Central memory CD4-positive, alpha-beta T cell (primary cell): ENCODE results near the gene SNIP1.
A peak's percentile ranks its signal among the peaks of the same experiment; 100 is the strongest.
"Not testable (repeated sequence)": the region's sequence is repeated elsewhere in the genome, so short reads cannot be mapped to it uniquely, and the experiment has no call there.

ENCODE experiments used
- DNase-seq: peaks from one replicate; pipeline ENCODE4 v3.0.0; 2022
- total RNA-seq, 3 experiments: gene quantifications; one replicate each; lab custom pipeline; 2026; lab: John Stamatoyannopoulos, UW

Gene SNIP1, protein sequence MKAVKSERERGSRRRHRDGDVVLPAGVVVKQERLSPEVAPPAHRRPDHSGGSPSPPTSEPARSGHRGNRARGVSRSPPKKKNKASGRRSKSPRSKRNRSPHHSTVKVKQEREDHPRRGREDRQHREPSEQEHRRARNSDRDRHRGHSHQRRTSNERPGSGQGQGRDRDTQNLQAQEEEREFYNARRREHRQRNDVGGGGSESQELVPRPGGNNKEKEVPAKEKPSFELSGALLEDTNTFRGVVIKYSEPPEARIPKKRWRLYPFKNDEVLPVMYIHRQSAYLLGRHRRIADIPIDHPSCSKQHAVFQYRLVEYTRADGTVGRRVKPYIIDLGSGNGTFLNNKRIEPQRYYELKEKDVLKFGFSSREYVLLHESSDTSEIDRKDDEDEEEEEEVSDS
- total RNA-seq, result 50.7 to 59.3 (median 53.4) reads per million in 3 experiments

DNA sequence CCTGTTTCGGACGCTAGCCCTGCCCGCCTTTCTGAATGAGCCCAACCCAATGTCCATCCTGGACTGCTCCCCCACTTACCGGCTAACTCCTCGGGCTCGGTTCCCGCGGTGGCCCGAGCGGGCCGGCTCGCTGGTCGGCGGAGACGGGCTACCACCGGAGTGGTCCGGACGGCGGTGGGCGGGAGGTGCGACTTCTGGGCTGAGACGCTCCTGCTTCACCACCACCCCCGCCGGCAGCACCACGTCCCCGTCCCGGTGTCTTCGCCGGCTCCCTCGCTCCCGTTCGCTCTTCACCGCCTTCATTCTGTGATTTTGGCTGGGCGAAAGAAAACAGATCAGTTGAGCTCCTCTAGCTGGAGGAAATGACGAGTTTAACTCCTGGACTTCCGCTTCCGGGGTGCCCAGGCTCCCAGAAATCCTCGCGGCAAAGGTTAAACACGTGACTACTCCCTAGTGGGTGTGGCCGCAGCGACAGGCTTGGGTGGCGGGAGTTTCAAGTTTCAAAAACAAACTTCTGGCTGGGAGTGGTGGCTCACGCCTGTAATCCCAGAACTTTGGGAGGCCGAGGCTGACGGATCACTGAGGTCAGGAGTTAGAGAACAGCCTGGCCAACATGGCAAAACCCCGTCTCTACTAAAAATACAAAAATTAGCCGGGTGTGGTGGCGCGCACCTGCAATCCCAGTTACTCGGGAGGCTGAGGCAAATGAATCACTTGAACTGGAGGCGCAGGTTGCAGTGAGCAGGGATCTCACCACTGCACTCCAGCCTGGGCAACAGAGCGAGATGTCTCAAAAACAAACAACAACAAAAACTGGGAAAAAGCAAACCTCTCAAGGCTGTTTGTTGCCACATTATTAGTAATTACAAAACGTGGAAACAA, at the start of gene SNIP1:
Gene SNIP1, minus strand, starts transcription at position 367 of the 882 bp plus-strand sequence. Its CDS starts 64 bp downstream, at position 303.
- DNase-seq, result peak; percentile 91

DNA sequence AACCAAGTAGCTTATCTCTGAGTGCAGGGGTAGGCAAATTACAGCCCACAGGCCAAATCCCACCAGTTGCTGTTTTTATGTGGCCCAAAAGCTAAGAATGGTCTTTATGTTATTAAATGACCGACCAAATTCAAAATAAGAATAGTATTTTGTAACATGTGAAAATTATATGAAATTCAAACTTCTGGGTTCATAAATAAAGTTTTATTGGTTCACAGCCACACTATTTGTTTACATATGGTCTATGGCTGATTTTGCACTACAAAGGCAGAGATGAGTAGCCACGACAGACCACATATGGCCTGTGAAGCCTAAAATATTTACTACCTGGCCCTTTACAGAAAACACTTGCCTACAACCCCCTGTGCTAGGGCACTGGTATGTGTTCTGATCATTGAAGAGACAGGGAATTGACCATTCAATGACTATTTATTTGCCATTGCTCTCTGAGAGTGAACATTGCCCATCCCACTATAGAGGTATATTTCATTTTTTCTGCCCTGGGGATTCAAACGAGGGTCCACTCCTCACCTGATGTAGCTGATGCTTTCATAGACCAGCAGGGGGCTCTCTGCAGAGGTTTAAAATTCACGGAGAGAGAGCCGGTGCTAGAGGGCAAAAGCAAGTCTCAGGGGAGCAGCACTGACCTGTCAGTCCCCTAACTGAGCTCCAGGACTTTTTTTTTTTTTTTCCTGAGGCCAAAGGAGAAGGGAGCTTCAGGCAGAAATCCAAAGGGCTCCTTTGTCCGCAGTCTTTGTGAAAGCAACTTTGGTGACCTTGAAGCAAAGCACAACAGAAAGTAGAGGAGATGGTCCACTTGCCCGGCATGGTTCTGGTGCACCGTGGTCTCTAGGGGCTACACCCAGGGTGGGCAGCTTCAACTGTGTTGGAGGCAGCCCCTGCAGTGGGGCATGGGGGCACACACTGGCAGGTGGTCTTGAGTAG, 48.9 kb upstream of the SNIP1 start:
- DNase-seq, result peak; percentile 47

DNA sequence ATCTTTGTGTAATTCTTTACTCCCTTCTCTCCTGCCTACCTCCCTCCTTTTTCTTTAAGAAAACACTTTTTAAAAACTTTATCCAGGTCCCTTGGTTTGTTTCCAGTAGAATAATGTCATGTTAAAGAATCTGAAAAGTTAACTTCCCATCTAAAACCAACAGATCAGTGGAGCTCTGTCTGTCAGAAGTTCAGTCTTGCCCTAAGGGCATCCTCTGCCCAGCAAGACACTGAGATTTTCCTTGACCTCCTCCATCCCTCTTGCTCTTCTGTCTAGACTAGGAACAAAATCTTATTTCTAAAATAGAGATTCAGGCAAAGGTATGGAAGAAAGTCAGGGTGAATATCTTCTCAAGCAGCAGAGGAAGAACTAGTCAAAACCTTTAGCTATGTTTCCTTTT, 47.3 kb upstream of the SNIP1 start:
- DNase-seq, result no peak

DNA sequence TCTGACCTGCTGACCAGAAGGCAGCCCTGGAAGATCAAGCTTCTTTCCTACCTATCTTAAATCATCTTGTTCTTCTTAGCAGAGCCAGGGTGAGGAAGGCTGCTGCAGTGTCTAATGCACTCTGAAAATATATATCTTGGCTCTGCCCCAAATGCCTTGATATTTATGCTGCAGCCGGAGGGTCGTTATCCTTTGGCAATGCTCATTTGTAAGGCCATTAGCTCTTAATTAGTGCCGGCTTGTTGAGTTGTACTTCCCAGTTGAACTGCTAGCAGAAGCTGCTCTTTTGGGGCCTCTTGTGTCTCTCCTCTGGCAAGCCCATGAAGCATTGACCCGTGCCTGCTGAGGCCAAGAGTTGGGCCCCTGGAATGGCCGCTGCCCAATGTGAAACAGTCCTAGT, 45.8 kb upstream of the SNIP1 start:
- no peak for DNase-seq

DNA sequence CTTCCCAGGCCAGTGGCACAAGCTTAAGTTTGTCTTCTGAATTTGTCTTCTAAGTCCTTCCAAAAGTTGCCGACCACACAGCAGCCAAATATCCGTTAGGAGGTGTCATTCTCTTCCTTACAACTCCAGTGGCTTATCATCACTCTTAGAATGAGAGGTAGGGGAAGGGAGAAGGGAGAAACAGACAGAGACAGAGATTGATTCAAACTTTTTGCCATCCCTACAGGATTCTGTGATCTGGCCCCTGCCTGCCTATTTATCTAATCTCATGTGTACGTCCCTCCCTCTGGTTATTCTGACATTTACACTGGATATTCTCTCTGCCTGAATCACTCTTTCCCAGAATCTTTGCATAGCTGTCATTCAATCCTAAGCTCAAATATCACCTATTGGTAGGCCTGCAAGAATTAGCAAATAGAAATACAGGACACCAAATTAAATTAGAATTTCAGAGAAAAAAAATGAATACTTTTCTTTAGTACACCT, 42.1 kb upstream of the SNIP1 start:
- no peak for DNase-seq

DNA sequence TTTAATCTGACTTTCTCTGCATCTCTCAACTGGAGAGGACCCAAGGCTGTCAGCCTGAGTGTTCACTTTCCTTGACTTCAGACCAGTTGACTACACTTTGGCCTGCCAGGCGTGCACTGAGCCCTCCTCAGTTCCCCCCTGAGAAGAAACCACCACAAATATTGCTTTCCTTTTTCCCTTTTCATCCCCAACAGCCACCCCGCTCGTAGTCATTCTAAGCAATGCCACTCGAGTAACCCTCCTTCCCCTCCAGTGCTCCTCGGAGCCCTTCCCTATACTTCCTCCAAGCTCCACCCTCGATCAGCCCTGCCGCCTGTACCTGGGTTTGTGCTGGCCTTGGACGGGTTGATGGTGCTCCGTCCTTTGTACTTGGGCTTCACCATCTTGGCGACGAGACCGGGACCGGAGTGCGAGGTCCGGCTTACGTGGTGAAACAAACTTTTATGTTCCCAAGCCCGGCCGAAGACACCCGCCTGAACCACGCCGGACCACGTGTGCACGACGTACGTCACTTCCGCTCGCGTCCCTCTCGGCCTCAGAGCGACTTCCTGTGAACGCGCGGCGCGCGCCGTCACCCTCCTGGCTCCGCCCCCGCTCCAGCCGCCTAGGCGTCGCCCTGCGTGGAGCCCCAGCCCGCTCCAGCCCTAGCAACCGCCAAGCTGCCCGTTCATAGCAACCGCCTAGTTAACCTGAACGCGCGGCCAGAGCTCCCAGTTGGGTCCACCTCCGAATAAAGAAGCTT, 41.5 kb upstream of the SNIP1 start, which contains the start of gene GNL2:
Gene GNL2, minus strand, starts transcription at position 498 of the 742 bp plus-strand sequence. Its CDS starts 115 bp downstream, at position 383.
- peak; percentile 95 for DNase-seq

DNA sequence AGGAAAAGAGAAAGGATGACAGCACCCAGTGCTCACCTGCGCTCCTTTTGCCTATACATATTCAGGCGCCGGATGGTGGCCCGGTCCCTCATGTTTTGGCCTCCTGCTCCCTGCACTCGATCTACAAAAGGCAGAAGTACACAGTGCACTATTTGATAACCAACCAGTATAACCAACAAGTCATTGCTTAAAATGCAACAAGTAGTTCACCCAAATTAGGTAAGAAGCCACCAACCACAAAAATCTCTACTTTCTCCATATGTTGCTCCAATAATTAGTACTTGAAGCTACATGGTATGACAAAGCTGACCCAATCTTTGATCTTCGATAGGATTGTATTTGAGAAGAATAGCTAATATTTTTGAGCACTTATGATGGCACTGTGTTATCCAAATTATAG, 39.6 kb upstream of the SNIP1 start:
- DNase-seq, result no peak

DNA sequence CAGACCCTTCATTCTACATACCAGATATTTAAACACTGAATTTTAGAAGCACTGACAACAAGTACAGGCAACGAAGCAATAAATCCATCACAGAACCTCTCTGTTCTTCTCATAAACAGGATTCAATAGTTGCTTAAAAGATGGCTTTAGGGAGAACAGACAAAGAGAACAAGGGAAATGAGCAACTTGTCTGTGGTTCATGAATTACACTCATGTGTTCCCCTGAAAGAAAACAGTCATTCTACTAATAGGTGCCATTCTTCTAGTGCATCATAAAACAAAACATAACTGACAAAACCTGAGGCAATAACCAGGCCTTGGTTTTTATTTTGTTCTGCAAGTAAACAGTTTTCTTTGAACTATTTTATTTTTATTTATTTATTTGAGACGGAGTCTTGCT, 34.8 kb upstream of the SNIP1 start:
- DNase-seq, result no peak

DNA sequence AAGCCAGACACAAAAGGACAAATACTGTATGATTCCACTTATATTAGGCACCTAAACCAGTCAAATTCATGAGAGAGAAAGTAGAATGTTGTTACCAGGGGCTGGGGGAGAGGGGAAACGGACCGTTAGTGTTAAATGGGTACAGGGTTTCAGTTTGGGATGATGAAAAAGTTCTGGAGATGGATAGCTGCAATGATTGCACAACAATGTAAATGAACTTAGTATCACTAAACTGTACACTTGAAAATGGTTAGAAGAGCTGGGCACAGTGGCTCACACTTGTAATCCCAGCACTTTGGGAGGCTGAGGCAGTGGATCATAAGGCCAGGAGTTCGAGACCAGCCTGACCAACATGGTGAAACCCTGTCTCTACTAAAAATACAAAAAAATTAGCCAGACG, 30.5 kb upstream of the SNIP1 start:
- not testable (repeated sequence) for DNase-seq

DNA sequence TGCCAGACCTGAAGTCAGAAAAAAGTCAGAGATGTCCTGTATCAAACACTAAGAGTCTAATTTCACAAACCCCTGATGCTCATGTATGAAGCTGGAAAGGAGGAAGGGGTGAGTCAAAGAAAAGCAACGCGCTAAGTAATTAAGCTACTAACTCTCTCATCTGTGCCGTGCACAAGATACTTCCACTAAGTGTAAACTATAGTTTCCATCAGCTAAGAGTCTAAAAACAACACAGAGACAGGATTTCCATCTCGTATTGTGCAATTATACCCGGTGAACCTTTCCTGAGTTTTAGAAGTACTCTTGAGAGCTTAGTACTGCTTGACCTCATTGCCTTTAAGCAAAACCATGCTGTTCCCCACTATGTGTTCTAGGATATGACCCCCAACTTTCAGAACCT, 21.6 kb upstream of the SNIP1 start:
- DNase-seq, result no peak

DNA sequence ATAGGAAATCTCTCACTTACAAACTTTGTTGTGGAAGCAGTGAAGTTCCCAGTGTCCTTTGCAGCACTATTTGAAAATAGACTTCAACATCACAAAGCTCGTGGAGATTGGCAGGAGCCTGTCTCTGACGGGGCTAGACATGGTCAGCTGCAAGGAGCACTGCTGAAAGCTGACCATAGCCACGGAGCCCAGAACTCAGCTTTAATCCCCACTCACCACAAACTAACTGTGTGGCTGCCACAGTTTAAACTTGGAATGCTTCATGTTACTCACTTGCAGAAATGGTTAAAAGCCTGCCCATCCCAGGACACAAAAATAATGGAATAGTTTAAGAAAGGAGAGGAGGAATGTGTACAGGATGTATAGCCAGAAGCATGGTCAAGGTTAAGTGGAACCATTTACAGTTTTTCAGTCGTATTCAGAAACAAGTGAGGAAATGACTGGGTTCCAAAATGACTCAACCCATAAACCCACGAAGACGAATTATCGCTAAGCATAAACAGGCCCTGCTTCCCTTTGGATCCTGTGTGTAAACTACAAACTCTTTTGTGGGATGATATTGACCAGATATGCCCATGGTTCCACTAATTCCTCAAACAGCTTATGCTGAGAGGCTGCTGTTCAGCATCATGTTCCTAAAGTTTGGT, 20.9 kb upstream of the SNIP1 start:
- no peak for DNase-seq

DNA sequence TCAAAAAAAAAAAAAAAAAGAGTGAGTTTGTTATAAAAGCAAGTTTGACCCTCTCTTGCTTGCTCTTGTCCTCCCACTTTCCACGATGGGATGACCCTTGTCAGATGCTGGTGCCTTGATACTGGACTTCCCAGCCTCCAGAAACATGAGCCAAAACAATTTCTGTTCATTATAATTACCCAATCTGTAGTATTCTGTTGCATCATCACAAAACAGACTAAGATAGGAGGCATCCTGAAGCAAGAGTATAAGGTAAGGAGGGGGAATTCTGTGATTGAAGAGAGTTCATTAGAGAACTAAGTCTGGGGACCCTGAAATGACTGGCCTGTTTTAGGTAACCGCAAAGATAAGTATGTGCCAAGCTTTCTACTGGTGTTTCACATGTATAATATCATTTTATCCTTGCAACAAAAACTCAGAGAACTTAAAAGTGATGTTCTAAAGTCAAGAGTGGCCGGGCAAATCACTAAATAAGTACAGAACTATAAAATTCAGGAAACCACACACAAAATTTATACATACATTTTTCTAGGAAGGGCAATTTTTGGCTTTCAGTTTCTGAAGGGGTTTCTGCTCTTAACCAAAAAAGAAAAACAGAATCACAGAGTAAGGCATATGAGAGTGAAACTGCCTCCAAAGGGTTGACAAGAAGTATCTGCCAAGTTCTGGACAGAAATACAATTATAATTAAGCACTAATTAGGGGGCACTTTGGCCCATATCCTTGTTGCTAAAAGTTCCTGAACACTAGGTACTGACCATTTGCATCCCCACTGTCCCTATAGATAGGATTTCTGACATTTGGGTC, 16.6 kb upstream of the SNIP1 start:
- no peak for DNase-seq

DNA sequence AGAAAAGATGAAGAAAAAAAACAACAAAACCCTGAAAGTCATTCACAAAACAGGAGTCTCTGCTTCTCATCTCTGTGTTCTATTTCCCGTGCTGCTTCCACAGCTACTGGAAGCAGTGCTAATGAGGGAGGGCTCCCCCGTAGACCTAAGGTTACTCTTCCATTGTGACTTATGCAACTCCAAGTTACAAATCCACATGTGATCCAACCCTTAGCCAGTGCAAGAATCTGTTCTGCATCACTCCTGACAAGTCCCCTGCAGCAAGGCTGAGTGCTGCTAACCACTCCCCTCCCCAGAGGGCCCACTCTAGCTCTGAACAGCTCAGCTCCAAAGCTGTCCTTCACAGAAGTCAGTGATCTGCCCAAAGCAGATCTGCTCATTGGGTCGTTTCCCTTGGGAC, 12.9 kb upstream of the SNIP1 start:
- no peak for DNase-seq

DNA sequence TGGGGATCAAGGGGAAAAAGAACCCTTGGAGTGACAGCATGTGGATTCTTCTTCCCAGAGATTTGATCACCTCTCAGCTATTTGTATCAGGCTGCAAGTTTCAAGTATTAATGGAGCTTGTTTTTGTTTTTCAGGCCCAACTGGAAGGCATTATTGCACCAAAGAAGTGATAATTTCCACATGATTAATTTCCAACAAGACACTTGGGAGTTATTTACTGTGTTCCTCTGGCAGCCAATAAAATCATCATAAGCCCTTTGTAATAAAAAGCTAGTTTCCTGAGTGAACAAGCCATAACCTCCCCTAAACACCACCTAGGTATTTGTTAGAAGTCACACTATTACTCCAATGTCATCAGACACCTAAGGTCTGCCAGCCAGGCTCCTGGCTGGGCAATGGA, 10.8 kb upstream of the SNIP1 start:
- no peak for DNase-seq

DNA sequence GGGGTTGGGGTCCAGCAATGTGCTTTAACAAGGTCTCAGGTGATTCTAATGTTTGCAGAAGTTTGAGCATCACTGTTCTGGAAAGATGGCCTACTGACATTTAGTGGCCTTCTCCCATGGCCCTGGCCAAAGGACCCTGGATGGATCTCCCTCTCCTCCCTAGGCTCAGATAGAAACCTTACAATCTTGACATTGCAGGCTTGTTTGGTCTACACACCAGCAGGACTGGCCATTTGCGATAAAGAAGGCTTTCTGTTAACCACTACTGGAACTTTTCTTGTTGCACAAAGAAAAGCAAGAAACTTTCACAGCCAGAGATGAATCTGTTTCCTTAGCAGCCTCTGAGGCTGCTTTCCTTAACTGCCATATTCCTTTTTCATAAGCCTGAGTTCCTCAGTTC, 8.9 kb upstream of the SNIP1 start:
- DNase-seq, result no peak

DNA sequence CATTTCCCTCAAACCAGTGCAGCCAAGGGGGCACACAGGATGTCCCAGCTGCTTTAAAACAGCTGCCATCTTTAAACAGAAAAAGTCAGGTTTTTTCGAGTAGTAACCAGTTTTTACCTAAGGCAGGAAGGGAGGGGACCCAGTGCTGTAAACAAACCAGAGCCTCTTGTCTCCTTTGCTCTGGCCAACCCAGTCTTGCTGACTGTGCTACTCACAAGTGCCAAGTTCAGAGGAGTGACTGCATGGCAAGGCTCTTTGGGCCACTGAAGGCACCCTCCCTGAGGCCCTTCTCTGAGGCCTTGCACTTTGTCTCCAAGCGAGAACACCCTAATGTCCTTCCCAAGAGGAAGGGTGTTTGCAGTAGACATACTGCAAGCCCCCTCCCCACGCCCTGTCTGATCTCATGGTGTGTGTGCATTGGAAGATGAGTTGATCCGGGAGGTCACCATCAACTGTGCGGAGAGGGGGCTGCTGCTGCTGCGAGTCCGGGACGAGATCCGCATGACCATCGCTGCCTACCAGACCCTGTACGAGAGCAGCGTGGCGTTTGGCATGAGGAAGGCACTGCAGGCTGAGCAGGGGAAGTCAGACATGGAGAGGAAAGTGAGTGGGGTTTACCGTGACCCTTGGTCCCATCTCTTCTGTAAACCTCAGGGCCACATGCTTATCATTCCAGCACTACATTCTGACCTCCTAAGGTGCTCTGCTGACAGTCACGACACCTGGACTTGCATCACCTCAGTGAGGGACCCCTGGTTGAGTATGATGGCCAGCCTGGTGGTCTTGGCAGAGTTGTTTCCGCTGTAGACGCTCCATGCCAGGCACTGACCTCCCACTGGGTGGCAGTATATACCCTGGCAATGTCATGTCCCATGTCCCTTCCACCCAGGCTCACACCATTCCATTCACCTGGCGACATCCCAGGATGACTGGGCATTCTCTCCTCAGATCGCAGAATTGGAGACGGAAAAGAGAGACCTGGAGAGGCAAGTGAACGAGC, 7.3 kb upstream of the SNIP1 start:
- DNase-seq, result peak; percentile 5

DNA sequence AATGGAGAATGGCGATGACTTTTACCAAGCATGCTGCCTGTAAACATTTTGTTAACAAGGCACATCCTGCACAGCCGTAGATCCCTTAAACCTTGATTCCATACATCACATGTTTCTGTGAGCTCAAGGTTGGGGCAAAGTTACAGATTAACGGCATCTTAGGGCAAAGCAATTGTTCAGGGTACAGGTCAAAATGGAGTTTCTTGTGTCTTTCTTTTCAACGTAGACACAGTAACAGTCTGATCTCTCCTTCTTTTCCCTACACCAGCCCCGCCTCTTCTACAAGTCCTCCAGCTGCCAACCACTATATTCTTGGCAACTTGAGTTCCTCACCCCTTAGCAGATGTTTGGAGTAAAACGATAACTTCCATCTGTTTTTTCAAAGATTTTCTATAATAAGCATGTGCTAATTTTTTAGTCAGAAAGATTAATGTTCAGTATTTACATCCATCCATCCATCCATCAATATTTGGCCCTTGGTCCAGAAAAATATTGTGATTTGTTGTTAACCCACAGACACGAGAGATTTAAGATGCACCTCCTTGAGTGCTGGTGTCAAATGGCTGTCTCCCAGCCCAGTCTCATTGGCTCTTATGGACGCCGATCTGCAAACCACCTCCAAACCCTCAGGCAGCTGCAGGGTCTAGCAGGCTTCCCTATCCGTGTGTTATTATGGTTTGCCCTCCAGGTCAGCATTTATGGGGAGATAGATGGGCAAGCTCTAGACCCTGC, 6.5 kb upstream of the SNIP1 start:
- DNase-seq, result no peak

DNA sequence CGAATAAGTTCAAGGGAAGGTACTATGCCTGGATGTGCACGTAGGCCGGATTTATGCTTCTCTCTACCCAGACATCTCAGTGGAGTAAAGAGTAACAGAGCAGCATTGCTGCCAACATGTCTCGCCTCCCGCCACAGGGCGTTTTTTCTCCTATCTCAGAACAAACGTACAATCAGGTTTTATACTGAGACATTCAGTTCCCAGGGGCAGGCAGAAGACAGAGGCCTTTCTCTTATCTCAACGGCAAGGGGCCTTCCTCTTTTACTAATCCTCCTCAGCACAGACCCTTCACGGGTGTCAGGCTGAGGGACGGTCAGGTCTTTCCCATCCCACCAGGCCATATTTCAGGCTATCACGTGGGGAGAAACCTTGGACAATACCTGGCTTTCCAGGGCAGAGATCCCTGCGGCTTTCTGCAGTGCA, 5.9 kb upstream of the SNIP1 start:
- not testable (repeated sequence) for DNase-seq
